ENCODE measurements around the gene CHST11. TPM values are rescaled to one million over a fixed set of nuclear protein-coding genes. Genes with fewer than 3 reads are reported as not detected.

The CHST11 gene
- polyA plus RNA-seq, 1 donor (not counting 4 experiments of a cell fraction or from before 2014, with no cell fraction given): 11.9 TPM

DNA sequence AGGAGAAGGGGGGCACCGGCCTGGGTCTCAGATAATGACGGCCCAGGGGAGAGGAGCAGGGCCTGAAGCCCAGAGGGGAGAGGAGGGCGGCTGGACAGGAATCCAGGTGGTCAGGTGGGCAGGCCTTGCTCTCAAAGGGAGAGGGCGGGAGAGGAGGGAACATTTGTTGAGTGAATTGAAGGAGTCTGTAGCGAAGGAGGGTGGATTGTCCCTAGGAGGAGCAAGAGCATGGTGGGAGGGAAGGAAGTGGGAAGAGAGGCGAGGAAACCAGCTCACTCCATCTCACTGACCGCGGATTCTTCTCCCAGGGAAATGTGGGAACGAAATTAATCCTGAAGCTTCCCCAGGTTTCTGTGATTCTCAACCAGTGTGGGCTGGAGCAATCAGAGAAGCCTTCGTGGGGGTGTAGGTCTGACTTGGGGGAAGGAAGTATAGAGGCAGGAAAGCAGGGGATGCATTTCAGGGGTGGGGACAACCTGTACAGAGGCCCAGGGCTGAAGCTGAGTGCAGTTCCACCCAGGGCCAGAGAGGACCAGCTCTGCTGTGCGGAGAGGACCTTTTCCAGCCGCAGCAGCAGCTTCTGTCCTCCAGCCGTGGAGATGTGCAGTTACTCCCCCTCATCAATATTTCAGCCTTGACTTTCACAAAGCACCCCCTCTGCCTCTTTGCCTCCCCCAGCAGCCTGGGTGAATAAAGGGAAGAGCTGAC is 100.9 kb downstream of the CHST11 start:
- DNase-seq (ENCODE audit: low read depth, low spot score): no peak
- H2AFZ ChIP-seq (ENCODE audit: control insufficient read depth, low read length): no peak overlapping the region
- no peak overlapping the region for H3K4me3 ChIP-seq (ENCODE audit: control insufficient read depth in 2 of 3, extremely low read depth in 1 of 3, insufficient read depth in 2 of 3, low read depth in 1 of 3, low read length in 3 of 3)
- no peaks in the 10 kb centered on the region for H3K9me1 ChIP-seq (ENCODE audit: control insufficient read depth, extremely low read depth, insufficient read depth, low read length)
- H3K27ac ChIP-seq (ENCODE audit: control insufficient read depth, insufficient read depth, low read length): no peak overlapping the region
- H4K20me1 ChIP-seq (ENCODE audit: control insufficient read depth, extremely low read depth, insufficient read depth, low read length): no peaks in the 10 kb centered on the region
- no peak for FAIRE-seq
- H3K4me2 ChIP-seq (ENCODE audit: control insufficient read depth, extremely low read depth, insufficient read depth, low read depth, low read length): no peak overlapping the region
- no peaks in the 10 kb centered on the region for H3K27me3 ChIP-seq (ENCODE audit: control insufficient read depth, extremely low read depth, insufficient read depth, low read length)
- H3K4me1 ChIP-seq (ENCODE audit: control insufficient read depth, extremely low read depth, insufficient read depth, low read length): peaks cover 13% of the 10 kb centered on the region
- no peaks in the 10 kb centered on the region for H3K36me3 ChIP-seq (ENCODE audit: control insufficient read depth in 2 of 2, extremely low read depth in 1 of 2, insufficient read depth in 2 of 2, low read length in 2 of 2)
- peaks cover 2% of the 10 kb centered on the region for H3K79me2 ChIP-seq (ENCODE audit: control insufficient read depth, insufficient read depth, low read length)
- no peak overlapping the region for H3K9ac ChIP-seq (ENCODE audit: control insufficient read depth, extremely low read depth, insufficient read depth, low read length)
- H3K9me3 ChIP-seq (ENCODE audit: control insufficient read depth, low read depth, low read length): peaks cover 5% of the 10 kb centered on the region
- dilution Hi-C loops (cut with MboI; ENCODE audit: extremely low pct_ligation_motif_present, low sequenced_read_pairs): no loop called here
- no peak for TF ChIP-seq EZH2 (IDR thresholded peaks at IDR 0.05; ENCODE audit: low read length)
- TF ChIP-seq, protein P1, sequence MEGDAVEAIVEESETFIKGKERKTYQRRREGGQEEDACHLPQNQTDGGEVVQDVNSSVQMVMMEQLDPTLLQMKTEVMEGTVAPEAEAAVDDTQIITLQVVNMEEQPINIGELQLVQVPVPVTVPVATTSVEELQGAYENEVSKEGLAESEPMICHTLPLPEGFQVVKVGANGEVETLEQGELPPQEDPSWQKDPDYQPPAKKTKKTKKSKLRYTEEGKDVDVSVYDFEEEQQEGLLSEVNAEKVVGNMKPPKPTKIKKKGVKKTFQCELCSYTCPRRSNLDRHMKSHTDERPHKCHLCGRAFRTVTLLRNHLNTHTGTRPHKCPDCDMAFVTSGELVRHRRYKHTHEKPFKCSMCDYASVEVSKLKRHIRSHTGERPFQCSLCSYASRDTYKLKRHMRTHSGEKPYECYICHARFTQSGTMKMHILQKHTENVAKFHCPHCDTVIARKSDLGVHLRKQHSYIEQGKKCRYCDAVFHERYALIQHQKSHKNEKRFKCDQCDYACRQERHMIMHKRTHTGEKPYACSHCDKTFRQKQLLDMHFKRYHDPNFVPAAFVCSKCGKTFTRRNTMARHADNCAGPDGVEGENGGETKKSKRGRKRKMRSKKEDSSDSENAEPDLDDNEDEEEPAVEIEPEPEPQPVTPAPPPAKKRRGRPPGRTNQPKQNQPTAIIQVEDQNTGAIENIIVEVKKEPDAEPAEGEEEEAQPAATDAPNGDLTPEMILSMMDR (optimal IDR thresholded peaks at IDR 0.05 in 1 of 3, IDR thresholded peaks at IDR 0.05 in 1 of 3, conservative IDR thresholded peaks at IDR 0.05 in 1 of 3; ENCODE audit: extremely low read depth in 1 of 3, insufficient read depth in 2 of 3, low read length in 3 of 3): no peak

DNA sequence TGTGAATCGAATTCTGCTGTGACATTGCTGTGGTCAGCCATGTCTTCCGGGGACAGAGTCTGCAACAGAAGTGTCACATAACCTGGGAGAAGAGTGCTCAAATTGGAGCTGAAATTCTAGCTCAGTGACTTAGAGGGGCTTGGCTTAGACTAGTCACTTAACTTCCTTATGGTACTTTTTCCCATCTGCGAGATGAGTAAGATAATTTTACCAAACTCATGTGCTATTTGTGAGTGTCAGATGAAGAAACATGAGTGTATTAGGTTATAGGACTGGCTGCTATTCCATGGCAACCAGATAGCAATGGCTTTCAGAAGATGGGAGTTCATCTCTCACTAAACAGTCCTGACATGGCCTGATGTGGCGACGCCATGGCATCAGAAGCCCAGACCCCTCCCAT is 104.1 kb downstream of the CHST11 start:
- no peak overlapping the region for H3K4me3 ChIP-seq (ENCODE audit: control insufficient read depth in 2 of 3, extremely low read depth in 1 of 3, insufficient read depth in 2 of 3, low read depth in 1 of 3, low read length in 3 of 3)
- peaks cover under 1% of the 10 kb centered on the region for H3K4me1 ChIP-seq (ENCODE audit: control insufficient read depth, extremely low read depth, insufficient read depth, low read length)
- H3K27ac ChIP-seq (ENCODE audit: control insufficient read depth, insufficient read depth, low read length): no peak overlapping the region
- no peak overlapping the region for H2AFZ ChIP-seq (ENCODE audit: control insufficient read depth, low read length)
- H3K9me3 ChIP-seq (ENCODE audit: control insufficient read depth, low read depth, low read length): no peaks in the 10 kb centered on the region
- H4K20me1 ChIP-seq (ENCODE audit: control insufficient read depth, extremely low read depth, insufficient read depth, low read length): no peaks in the 10 kb centered on the region
- H3K27me3 ChIP-seq (ENCODE audit: control insufficient read depth, extremely low read depth, insufficient read depth, low read length): no peaks in the 10 kb centered on the region
- TF ChIP-seq EZH2 (IDR thresholded peaks at IDR 0.05; ENCODE audit: low read length): no peak
- TF ChIP-seq, protein P1 (optimal IDR thresholded peaks at IDR 0.05 in 1 of 3, IDR thresholded peaks at IDR 0.05 in 1 of 3, conservative IDR thresholded peaks at IDR 0.05 in 1 of 3; ENCODE audit: extremely low read depth in 1 of 3, insufficient read depth in 2 of 3, low read length in 3 of 3): no peak
- H3K4me2 ChIP-seq (ENCODE audit: control insufficient read depth, extremely low read depth, insufficient read depth, low read depth, low read length): no peak overlapping the region
- dilution Hi-C loops (cut with MboI; ENCODE audit: extremely low pct_ligation_motif_present, low sequenced_read_pairs): no loop called here
- no peak for FAIRE-seq
- no peak overlapping the region for H3K9ac ChIP-seq (ENCODE audit: control insufficient read depth, extremely low read depth, insufficient read depth, low read length)
- H3K36me3 ChIP-seq (ENCODE audit: control insufficient read depth in 2 of 2, extremely low read depth in 1 of 2, insufficient read depth in 2 of 2, low read length in 2 of 2): no peaks in the 10 kb centered on the region
- peaks cover 4% of the 10 kb centered on the region for H3K79me2 ChIP-seq (ENCODE audit: control insufficient read depth, insufficient read depth, low read length)
- H3K9me1 ChIP-seq (ENCODE audit: control insufficient read depth, extremely low read depth, insufficient read depth, low read length): no peaks in the 10 kb centered on the region
- no peak for DNase-seq (ENCODE audit: low read depth, low spot score)
